ENCODE results near the gene FAM174B. TPM values are rescaled to one million over a fixed set of nuclear protein-coding genes. Genes with fewer than 3 reads are reported as not detected.

FAM174B gene
- total and polyA plus RNA-seq, 10 of the 15 experiments (the other 5 are each of a cell fraction or from before 2014, with no cell fraction given): 0.71 to 15.9 (median 4.2) TPM

DNA sequence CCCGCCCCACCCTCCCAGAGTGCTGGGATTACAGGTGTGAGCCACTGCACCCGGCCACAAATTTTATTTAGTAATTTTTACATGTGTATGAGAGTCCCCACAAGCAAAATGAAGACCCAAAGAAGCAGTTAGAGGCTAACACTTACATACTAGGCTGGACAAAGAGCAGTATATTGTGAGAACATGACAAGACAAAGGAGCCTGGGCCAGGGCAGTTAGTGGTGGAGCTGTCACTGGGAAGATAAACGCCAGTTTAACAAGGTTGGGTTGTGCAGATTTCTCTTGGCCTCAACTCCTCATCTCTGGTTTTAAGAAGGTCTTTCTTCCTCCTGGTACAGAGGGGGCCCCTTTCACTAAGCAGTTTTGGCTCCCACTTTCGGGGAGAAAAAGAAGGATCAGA, 19.9 kb upstream of the FAM174B start:
- Histone ChIP-seq H3K4me1 (ENCODE audit: control insufficient read depth, insufficient read depth, low read length) (no peaks in the 10 kb centered on the region), H3K27me3 (replicated peaks in 1 of 2; ENCODE audit: control insufficient read depth in 2 of 2, insufficient read depth in 2 of 2, low read length in 1 of 2) (no peaks in the 10 kb centered on the region)

More for the DNA sequence above, 19.9 kb upstream of the FAM174B start:
- DNase-seq (ENCODE audit: low read depth, low spot score) (no peak), ATAC-seq (no peak), FAIRE-seq (no peak)
- no peak overlapping the region for H3K27ac ChIP-seq (ENCODE audit: control insufficient read depth, insufficient read depth)
- H3K79me2 ChIP-seq (ENCODE audit: control insufficient read depth, insufficient read depth, low read length): no peaks in the 10 kb centered on the region
- CTCF ChIA-PET: no interaction called here
- WGBS (ENCODE audit: insufficient coverage, insufficient replicate concordance, low lambda C conversion rate, missing lambda C conversion rate): 29% methylated on average over 4 of the region's 4 CpGs
- TF ChIP-seq ZSCAN29 (IDR thresholded peaks at IDR 0.05): no peak
- TF ChIP-seq, protein P1, sequence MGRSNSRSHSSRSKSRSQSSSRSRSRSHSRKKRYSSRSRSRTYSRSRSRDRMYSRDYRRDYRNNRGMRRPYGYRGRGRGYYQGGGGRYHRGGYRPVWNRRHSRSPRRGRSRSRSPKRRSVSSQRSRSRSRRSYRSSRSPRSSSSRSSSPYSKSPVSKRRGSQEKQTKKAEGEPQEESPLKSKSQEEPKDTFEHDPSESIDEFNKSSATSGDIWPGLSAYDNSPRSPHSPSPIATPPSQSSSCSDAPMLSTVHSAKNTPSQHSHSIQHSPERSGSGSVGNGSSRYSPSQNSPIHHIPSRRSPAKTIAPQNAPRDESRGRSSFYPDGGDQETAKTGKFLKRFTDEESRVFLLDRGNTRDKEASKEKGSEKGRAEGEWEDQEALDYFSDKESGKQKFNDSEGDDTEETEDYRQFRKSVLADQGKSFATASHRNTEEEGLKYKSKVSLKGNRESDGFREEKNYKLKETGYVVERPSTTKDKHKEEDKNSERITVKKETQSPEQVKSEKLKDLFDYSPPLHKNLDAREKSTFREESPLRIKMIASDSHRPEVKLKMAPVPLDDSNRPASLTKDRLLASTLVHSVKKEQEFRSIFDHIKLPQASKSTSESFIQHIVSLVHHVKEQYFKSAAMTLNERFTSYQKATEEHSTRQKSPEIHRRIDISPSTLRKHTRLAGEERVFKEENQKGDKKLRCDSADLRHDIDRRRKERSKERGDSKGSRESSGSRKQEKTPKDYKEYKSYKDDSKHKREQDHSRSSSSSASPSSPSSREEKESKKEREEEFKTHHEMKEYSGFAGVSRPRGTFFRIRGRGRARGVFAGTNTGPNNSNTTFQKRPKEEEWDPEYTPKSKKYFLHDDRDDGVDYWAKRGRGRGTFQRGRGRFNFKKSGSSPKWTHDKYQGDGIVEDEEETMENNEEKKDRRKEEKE (IDR thresholded peaks at IDR 0.05): no peak
- TF ChIP-seq, protein P2, sequence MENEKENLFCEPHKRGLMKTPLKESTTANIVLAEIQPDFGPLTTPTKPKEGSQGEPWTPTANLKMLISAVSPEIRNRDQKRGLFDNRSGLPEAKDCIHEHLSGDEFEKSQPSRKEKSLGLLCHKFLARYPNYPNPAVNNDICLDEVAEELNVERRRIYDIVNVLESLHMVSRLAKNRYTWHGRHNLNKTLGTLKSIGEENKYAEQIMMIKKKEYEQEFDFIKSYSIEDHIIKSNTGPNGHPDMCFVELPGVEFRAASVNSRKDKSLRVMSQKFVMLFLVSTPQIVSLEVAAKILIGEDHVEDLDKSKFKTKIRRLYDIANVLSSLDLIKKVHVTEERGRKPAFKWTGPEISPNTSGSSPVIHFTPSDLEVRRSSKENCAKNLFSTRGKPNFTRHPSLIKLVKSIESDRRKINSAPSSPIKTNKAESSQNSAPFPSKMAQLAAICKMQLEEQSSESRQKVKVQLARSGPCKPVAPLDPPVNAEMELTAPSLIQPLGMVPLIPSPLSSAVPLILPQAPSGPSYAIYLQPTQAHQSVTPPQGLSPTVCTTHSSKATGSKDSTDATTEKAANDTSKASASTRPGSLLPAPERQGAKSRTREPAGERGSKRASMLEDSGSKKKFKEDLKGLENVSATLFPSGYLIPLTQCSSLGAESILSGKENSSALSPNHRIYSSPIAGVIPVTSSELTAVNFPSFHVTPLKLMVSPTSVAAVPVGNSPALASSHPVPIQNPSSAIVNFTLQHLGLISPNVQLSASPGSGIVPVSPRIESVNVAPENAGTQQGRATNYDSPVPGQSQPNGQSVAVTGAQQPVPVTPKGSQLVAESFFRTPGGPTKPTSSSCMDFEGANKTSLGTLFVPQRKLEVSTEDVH (IDR thresholded peaks at IDR 0.05; ENCODE audit: low read depth, partially characterized antibody): no peak
- TF ChIP-seq, protein P3, sequence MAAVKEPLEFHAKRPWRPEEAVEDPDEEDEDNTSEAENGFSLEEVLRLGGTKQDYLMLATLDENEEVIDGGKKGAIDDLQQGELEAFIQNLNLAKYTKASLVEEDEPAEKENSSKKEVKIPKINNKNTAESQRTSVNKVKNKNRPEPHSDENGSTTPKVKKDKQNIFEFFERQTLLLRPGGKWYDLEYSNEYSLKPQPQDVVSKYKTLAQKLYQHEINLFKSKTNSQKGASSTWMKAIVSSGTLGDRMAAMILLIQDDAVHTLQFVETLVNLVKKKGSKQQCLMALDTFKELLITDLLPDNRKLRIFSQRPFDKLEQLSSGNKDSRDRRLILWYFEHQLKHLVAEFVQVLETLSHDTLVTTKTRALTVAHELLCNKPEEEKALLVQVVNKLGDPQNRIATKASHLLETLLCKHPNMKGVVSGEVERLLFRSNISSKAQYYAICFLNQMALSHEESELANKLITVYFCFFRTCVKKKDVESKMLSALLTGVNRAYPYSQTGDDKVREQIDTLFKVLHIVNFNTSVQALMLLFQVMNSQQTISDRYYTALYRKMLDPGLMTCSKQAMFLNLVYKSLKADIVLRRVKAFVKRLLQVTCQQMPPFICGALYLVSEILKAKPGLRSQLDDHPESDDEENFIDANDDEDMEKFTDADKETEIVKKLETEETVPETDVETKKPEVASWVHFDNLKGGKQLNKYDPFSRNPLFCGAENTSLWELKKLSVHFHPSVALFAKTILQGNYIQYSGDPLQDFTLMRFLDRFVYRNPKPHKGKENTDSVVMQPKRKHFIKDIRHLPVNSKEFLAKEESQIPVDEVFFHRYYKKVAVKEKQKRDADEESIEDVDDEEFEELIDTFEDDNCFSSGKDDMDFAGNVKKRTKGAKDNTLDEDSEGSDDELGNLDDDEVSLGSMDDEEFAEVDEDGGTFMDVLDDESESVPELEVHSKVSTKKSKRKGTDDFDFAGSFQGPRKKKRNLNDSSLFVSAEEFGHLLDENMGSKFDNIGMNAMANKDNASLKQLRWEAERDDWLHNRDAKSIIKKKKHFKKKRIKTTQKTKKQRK (IDR thresholded peaks at IDR 0.05; ENCODE audit: low read depth, low read length): no peak
- TF ChIP-seq NFIC (IDR thresholded peaks at IDR 0.05; ENCODE audit: low read depth, low read length): no peak
- no peak for TF ChIP-seq HDAC6 (IDR thresholded peaks at IDR 0.05; ENCODE audit: unreplicated experiment)
- no peak for TF ChIP-seq CHD4 (IDR thresholded peaks at IDR 0.05)
- TF ChIP-seq, protein P4, sequence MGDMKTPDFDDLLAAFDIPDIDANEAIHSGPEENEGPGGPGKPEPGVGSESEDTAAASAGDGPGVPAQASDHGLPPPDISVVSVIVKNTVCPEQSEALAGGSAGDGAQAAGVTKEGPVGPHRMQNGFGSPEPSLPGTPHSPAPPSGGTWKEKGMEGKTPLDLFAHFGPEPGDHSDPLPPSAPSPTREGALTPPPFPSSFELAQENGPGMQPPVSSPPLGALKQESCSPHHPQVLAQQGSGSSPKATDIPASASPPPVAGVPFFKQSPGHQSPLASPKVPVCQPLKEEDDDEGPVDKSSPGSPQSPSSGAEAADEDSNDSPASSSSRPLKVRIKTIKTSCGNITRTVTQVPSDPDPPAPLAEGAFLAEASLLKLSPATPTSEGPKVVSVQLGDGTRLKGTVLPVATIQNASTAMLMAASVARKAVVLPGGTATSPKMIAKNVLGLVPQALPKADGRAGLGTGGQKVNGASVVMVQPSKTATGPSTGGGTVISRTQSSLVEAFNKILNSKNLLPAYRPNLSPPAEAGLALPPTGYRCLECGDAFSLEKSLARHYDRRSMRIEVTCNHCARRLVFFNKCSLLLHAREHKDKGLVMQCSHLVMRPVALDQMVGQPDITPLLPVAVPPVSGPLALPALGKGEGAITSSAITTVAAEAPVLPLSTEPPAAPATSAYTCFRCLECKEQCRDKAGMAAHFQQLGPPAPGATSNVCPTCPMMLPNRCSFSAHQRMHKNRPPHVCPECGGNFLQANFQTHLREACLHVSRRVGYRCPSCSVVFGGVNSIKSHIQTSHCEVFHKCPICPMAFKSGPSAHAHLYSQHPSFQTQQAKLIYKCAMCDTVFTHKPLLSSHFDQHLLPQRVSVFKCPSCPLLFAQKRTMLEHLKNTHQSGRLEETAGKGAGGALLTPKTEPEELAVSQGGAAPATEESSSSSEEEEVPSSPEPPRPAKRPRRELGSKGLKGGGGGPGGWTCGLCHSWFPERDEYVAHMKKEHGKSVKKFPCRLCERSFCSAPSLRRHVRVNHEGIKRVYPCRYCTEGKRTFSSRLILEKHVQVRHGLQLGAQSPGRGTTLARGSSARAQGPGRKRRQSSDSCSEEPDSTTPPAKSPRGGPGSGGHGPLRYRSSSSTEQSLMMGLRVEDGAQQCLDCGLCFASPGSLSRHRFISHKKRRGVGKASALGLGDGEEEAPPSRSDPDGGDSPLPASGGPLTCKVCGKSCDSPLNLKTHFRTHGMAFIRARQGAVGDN (IDR thresholded peaks at IDR 0.05): no peak
- no peak for TF ChIP-seq SIX5 (IDR thresholded peaks at IDR 0.05; ENCODE audit: low read depth, low read length, severe bottlenecking)
- no peak for TF ChIP-seq EED (IDR thresholded peaks at IDR 0.05; ENCODE audit: low read depth)
- H3K4me3 ChIP-seq: no peak overlapping the region
- RAD21 ChIA-PET (ENCODE audit: unreplicated experiment): no interaction called here
- intact Hi-C loops (cut with micrococcal nuclease; ENCODE audit: unreplicated experiment) (no loop called here), in situ Hi-C loops (cut with MboI) (no loop called here)
- no TSS peak for BruUV-seq (replicated peaks)
- POLR2A ChIA-PET: no interaction called here
- SMC1A ChIA-PET (ENCODE audit: uncharacterized antibody, unreplicated experiment): no interaction called here
- H3K9me3 ChIP-seq (replicated peaks; ENCODE audit: control insufficient read depth, insufficient read depth, low read length): no peaks in the 10 kb centered on the region
- H4K20me1 ChIP-seq (ENCODE audit: control insufficient read depth, insufficient read depth): no peaks in the 10 kb centered on the region
- H2AFZ ChIP-seq (ENCODE audit: control insufficient read depth, low read depth, low read length): no peak overlapping the region
- no peak overlapping the region for H3K4me2 ChIP-seq (ENCODE audit: control insufficient read depth, insufficient read depth)
- H3K9ac ChIP-seq (ENCODE audit: control insufficient read depth, insufficient read depth, low read length): no peak overlapping the region
- H3K36me3 ChIP-seq (ENCODE audit: control insufficient read depth in 2 of 2, insufficient read depth in 2 of 2, low read length in 1 of 2): no peaks in the 10 kb centered on the region
